CD14-positive monocyte (primary cell): ENCODE data around the gene RALBP1. TPM values are rescaled to one million over a fixed set of nuclear protein-coding genes. Genes with fewer than 3 reads are reported as not detected.

Experiments used
- DNase-seq, 3 donors: peaks; one replicate each; pipeline ENCODE4 v3.0.0-alpha.2; 2011 to 2022
- H2AFZ ChIP-seq: 2 replicates; pipeline ENCODE4 v1.6.0; 2012; ENCODE audit warnings: mild to moderate bottlenecking, low read depth, low read length, inconsistent platforms; ENCODE audit not compliant: insufficient read depth, poor library complexity, severe bottlenecking
- H3K27ac ChIP-seq, 2 donors: 1 replicate in 1 of 2; 2 replicates in 1 of 2; pipeline ENCODE4 v1.5.1; 2012 to 2013; ENCODE audit warnings: low read length in 2 of 2, control low read depth in 1 of 2, inconsistent platforms in 1 of 2, low read depth in 1 of 2, mild to moderate bottlenecking in 1 of 2
- H3K27me3 ChIP-seq, 2 donors: one replicate each; pipeline versions ENCODE4 v1.6.0 to v1.6.1; 2011 to 2013; ENCODE audit warnings: low read length in 2 of 2; ENCODE audit not compliant: control insufficient read depth in 2 of 2, insufficient read depth in 2 of 2
- H3K36me3 ChIP-seq, 2 donors: replicated peaks in 1 of 2; 1 replicate in 1 of 2; 2 replicates in 1 of 2; pipeline versions ENCODE4 v1.5.1 to v1.6.1; 2012 to 2013; ENCODE audit warnings: low read length in 2 of 2, control low read depth in 1 of 2, inconsistent platforms in 1 of 2, mild to moderate bottlenecking in 1 of 2; ENCODE audit not compliant: insufficient read depth in 2 of 2, control insufficient read depth in 1 of 2
- H3K4me1 ChIP-seq, 2 donors: 1 replicate in 1 of 2; 2 replicates in 1 of 2; pipeline versions ENCODE4 v1.5.1 to v1.6.1; 2012 to 2013; ENCODE audit warnings: low read length in 2 of 2, control low read depth in 1 of 2, inconsistent platforms in 1 of 2, mild to moderate bottlenecking in 1 of 2, moderate library complexity in 1 of 2; ENCODE audit not compliant: insufficient read depth in 2 of 2, control insufficient read depth in 1 of 2
- H3K4me2 ChIP-seq: replicated peaks from 2 replicates; pipeline ENCODE3; 2012; ENCODE audit warnings: low read length, moderate library complexity, mild to moderate bottlenecking; ENCODE audit not compliant: poor library complexity, severe bottlenecking; ENCODE audit errors: extremely low read depth
- H3K4me3 ChIP-seq, 3 experiments: fragments of 200-600 bp in 1 of 3; sonication (generic) in 1 of 3; replicated peaks in 1 of 3; 1 replicate in 2 of 3; 2 replicates in 1 of 3; pipeline ENCODE4 v1.5.1; 2011 to 2013; ENCODE audit warnings: low read length in 3 of 3, mild to moderate bottlenecking in 3 of 3, control low read depth in 2 of 3, low read depth in 2 of 3, inconsistent platforms in 1 of 3, moderate library complexity in 1 of 3
- H3K79me2 ChIP-seq: 2 replicates; pipeline ENCODE4 v1.6.0; 2012; ENCODE audit warnings: mild to moderate bottlenecking, control low read depth, inconsistent platforms, low read length, moderate library complexity; ENCODE audit not compliant: insufficient read depth
- H3K9ac ChIP-seq: 2 replicates; pipeline ENCODE4 v1.6.0; 2017; ENCODE audit warnings: low read length, mild to moderate bottlenecking; ENCODE audit not compliant: insufficient read depth, poor library complexity, severe bottlenecking
- H3K9me3 ChIP-seq, 2 donors: replicated peaks in 1 of 2; 1 replicate in 1 of 2; 2 replicates in 1 of 2; pipeline versions ENCODE4 v1.5.1 to v1.6.1; 2012 to 2013; ENCODE audit warnings: low read length in 2 of 2, control low read depth in 1 of 2; ENCODE audit not compliant: control insufficient read depth in 1 of 2, insufficient read depth in 1 of 2
- H4K20me1 ChIP-seq: 2 replicates; pipeline ENCODE4 v1.6.0; 2012; ENCODE audit warnings: mild to moderate bottlenecking, low read length, control low read depth, moderate library complexity; ENCODE audit not compliant: insufficient read depth
- H3K27ac Mint-ChIP-seq, 7 donors: one replicate each; pipeline ENCODE4 v1.8.0; 2020; ENCODE audit warnings: mild to moderate bottlenecking in 7 of 7, mixed read lengths in 7 of 7, moderate library complexity in 6 of 7, inconsistent platforms in 2 of 7
- H3K27me3 Mint-ChIP-seq, 3 donors: one replicate each; pipeline ENCODE4 v1.8.0; 2021 to 2022; ENCODE audit warnings: low read depth in 3 of 3, mild to moderate bottlenecking in 3 of 3, mixed read lengths in 3 of 3, moderate library complexity in 3 of 3, inconsistent platforms in 1 of 3
- H3K36me3 Mint-ChIP-seq, 2 donors: one replicate each; pipeline ENCODE4 v1.8.0; 2020; ENCODE audit warnings: mixed read lengths in 2 of 2, inconsistent platforms in 1 of 2, mild to moderate bottlenecking in 1 of 2
- H3K4me1 Mint-ChIP-seq: one replicate; pipeline ENCODE4 v1.8.0; 2020; ENCODE audit warnings: mild to moderate bottlenecking, mixed read lengths
- H3K4me3 Mint-ChIP-seq, 2 donors: one replicate each; pipeline ENCODE4 v1.8.0; 2020; ENCODE audit warnings: mild to moderate bottlenecking in 2 of 2, mixed read lengths in 2 of 2, moderate library complexity in 1 of 2
- H3K9me3 Mint-ChIP-seq, 7 donors: one replicate each; pipeline ENCODE4 v1.8.0; 2020 to 2022; ENCODE audit warnings: mixed read lengths in 7 of 7, mild to moderate bottlenecking in 6 of 7, moderate library complexity in 6 of 7, inconsistent platforms in 2 of 7
- WGBS: methylation state at CpG from one replicate; pipeline ENCODE4 v1.1.5; 2013; ENCODE audit warnings: missing lambda C conversion rate; ENCODE audit not compliant: insufficient coverage; 5-methylcytosine and 5-hydroxymethylcytosine counted together
- intact Hi-C, 2 donors: fragments of 100-400 bp; cut with micrococcal nuclease; formaldehyde crosslinking; loops; one replicate each; pipeline versions ENCODE4 v1.15.0 to v1.15.1; 2023
- polyA plus RNA-seq, 3 donors: library from polyadenylated mRNA; depleted of rRNA in 1 of 3; unstranded in 2 of 3; stranded (reverse) in 1 of 3; fragments of 300-500 nt in 2 of 3; fragments of >200 nt in 1 of 3; fragmentation: Illumina TruSeq in 2 of 3; gene quantifications; 1 replicate in 2 of 3; 2 replicates in 1 of 3; pipeline ENCODE4 v1.2.3, GENCODE V29; 2012 to 2021
- TF ChIP-seq, protein P1 (sequence below): fragments of 200-600 bp; IDR thresholded peaks from one replicate; pipeline ENCODE4 v1.8.0; 2022; ENCODE audit warnings: antibody characterized with exemption, mild to moderate bottlenecking

The RALBP1 gene
- polyA plus RNA-seq, 3 donors, result 21.5 to 36.0 (median 32.8) TPM

DNA sequence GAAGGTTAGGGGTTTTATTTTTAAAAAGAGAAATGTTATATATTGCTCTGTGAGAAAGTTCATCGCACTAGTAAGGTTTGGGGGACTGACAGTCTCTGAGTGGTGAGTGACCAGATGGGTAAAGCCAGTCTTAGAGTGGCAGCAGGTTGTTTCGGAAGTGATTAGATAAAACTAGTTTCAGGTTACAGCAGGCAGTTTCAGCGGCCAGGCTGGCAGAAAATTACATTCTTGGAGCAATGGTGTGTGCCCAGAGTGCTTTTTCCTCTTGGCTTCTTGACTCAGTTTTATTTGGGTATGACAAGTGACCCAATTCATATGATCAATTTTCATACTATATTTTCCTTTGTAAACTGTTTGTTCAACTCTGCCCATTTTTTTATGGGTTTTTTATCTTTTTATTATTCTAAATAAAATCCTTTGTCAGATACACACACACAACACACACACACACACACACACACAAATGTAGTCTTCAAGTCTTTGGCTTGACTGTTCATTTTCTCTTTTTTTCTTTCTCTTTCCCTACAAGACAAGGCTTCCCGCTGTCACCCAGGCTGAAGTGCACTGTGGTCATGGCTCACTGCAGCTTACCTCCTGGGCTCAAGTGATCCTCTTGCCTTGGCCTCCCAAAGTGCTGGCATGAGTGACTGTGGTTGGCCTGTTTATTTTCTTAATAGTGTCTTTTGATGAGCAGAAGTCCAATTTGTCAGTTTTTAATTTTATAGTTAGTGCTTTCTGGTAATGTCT is 30.9 kb downstream of the RALBP1 start:
- H4K20me1 ChIP-seq, result peaks cover 42% of the 10 kb centered on the region
- peaks cover 0 to 10% of the 10 kb centered on the region in 2 donors for H3K36me3 ChIP-seq
- DNase-seq, result no peak
- H3K27ac ChIP-seq, result no peak overlapping the region
- no peaks in the 10 kb centered on the region for H3K4me1 ChIP-seq
- Mint-ChIP-seq H3K27me3 (no peaks in the 10 kb centered on the region), H3K9me3 (peaks cover 18 to 23% (median 22%) of the 10 kb centered on the region in 7 donors), H3K27ac (peak overlapping the region in 1 of 7 donors; percentile 18), H3K36me3 (peaks cover 12 to 23% of the 10 kb centered on the region in 2 donors), H3K4me1 (peaks cover 4% of the 10 kb centered on the region), H3K4me3 (no peak overlapping the region)
- WGBS, result 96% methylated on average over 3 of the region's 4 CpGs
- intact Hi-C loops, result no loop called here
- peaks cover 20% of the 10 kb centered on the region in 2 donors for H3K9me3 ChIP-seq
- no peak overlapping the region for H3K4me3 ChIP-seq
- H3K79me2 ChIP-seq, result peaks cover 86% of the 10 kb centered on the region
- no peaks in the 10 kb centered on the region for H3K27me3 ChIP-seq
- no peak overlapping the region for H3K4me2 ChIP-seq
- H3K9ac ChIP-seq, result no peak overlapping the region
- H2AFZ ChIP-seq, result no peak overlapping the region
- TF ChIP-seq, protein P1, sequence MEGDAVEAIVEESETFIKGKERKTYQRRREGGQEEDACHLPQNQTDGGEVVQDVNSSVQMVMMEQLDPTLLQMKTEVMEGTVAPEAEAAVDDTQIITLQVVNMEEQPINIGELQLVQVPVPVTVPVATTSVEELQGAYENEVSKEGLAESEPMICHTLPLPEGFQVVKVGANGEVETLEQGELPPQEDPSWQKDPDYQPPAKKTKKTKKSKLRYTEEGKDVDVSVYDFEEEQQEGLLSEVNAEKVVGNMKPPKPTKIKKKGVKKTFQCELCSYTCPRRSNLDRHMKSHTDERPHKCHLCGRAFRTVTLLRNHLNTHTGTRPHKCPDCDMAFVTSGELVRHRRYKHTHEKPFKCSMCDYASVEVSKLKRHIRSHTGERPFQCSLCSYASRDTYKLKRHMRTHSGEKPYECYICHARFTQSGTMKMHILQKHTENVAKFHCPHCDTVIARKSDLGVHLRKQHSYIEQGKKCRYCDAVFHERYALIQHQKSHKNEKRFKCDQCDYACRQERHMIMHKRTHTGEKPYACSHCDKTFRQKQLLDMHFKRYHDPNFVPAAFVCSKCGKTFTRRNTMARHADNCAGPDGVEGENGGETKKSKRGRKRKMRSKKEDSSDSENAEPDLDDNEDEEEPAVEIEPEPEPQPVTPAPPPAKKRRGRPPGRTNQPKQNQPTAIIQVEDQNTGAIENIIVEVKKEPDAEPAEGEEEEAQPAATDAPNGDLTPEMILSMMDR, result no peak

DNA sequence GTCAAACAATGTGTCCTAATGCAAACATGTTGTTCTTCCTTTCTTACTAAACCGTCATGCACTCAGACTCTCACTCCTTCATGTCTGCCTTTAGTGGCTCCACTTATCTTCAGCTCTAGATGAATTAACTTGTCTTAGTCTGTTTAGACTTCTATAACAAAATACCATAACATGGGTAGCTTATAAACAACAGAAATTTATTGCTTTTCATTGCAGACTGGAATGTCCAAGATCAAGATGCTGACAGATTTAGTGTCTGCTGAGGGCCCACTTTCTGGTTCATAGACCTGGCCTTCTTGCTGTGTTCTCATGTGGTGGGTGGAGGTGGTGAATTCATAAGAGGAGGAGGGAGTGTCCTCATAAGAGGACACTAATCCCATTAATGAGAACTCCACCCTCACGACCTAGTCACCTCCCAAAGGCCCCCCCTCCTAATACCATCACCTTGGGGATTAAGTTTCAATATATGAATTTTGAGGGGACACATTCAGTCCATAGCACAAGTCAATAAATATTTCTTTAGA is 32.3 kb downstream of the RALBP1 start:
- H3K4me3 Mint-ChIP-seq, result no peak overlapping the region
- H2AFZ ChIP-seq, result no peak overlapping the region
- DNase-seq, result no peak
- H3K9ac ChIP-seq, result no peak overlapping the region
- WGBS, result no CpG with 5 or more reads among the region's 2 CpGs
- intact Hi-C loops, result no loop called here
- H4K20me1 ChIP-seq, result peaks cover 51% of the 10 kb centered on the region
- peaks cover 87% of the 10 kb centered on the region for H3K79me2 ChIP-seq
- H3K27ac ChIP-seq, result no peak overlapping the region
- peaks cover 6 to 13% of the 10 kb centered on the region in 2 donors for H3K36me3 Mint-ChIP-seq
- no peaks in the 10 kb centered on the region for H3K27me3 ChIP-seq
- H3K4me1 ChIP-seq, result no peaks in the 10 kb centered on the region
- no peaks in the 10 kb centered on the region for H3K27me3 Mint-ChIP-seq
- peaks cover 8 to 11% (median 10%) of the 10 kb centered on the region in 7 donors for H3K9me3 Mint-ChIP-seq
- TF ChIP-seq, protein P1, result no peak
- H3K36me3 ChIP-seq, result peaks cover under 1 to 5% of the 10 kb centered on the region in 2 donors
- H3K27ac Mint-ChIP-seq, result peak overlapping the region in 1 of 7 donors; percentile 61
- no peak overlapping the region for H3K4me3 ChIP-seq
- H3K4me1 Mint-ChIP-seq, result peaks cover 4% of the 10 kb centered on the region
- H3K9me3 ChIP-seq, result peaks cover 9 to 11% of the 10 kb centered on the region in 2 donors
- H3K4me2 ChIP-seq, result no peak overlapping the region
